Measurements from ENCODE around the gene NCS1.

- TF ChIP-seq POLR2A (IDR thresholded peaks at IDR 0.05; ENCODE audit: low read depth, low read length) = no peak
- no peak for TF ChIP-seq POLR2AphosphoS5 (IDR thresholded peaks at IDR 0.05; ENCODE audit: low read depth, low read length)
- no peak for TF ChIP-seq TAF1 (IDR thresholded peaks at IDR 0.05; ENCODE audit: borderline replicate concordance, low read depth, low read length)
Observed at GRCh38 chr9:130227833-130228232, 55.6 kb downstream of the NCS1 start.

Data from GM12892 (cell line).